ENCODE measurements around the gene NDUFC2. TPM values are rescaled to one million over a fixed set of nuclear protein-coding genes. Genes with fewer than 3 reads are reported as not detected.

Gene NDUFC2
- total and polyA plus RNA-seq, 8 donors = 53.6 to 336 (median 119) TPM; not detected in 1

- Histone ChIP-seq H3K27me3 (no peaks in the 10 kb centered on the region), H3K4me3 (peak overlapping the region in 1 of 4 donors; percentile 2), H3K36me3 (peaks cover 6 to 23% (median 19%) of the 10 kb centered on the region in 4 donors), H3K27ac (peak overlapping the region in 3 of 5 donors; percentile 29 to 87 (median 39)), H3K9me3 (no peaks in the 10 kb centered on the region), H3K4me1 (peaks cover 0 to 32% (median 19%) of the 10 kb centered on the region in 4 donors)
- intact Hi-C loops (cut with DNase I; ENCODE audit: low total_unique reads) = no loop called here
- no peak for DNase-seq
- TF ChIP-seq POLR2AphosphoS5 (IDR thresholded peaks at IDR 0.05) = no peak
- TF ChIP-seq EP300 (IDR thresholded peaks at IDR 0.05) = no peak
- TF ChIP-seq POLR2A (IDR thresholded peaks at IDR 0.05) = no peak
- TF ChIP-seq, protein P1, sequence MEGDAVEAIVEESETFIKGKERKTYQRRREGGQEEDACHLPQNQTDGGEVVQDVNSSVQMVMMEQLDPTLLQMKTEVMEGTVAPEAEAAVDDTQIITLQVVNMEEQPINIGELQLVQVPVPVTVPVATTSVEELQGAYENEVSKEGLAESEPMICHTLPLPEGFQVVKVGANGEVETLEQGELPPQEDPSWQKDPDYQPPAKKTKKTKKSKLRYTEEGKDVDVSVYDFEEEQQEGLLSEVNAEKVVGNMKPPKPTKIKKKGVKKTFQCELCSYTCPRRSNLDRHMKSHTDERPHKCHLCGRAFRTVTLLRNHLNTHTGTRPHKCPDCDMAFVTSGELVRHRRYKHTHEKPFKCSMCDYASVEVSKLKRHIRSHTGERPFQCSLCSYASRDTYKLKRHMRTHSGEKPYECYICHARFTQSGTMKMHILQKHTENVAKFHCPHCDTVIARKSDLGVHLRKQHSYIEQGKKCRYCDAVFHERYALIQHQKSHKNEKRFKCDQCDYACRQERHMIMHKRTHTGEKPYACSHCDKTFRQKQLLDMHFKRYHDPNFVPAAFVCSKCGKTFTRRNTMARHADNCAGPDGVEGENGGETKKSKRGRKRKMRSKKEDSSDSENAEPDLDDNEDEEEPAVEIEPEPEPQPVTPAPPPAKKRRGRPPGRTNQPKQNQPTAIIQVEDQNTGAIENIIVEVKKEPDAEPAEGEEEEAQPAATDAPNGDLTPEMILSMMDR (IDR thresholded peaks at IDR 0.05) = no peak
- 25 to 35% (median 33%) methylated on average over 3 of the region's 3 CpGs for WGBS, 5 donors
Measured at GRCh38 chr11:78020246-78020645, 59.4 kb downstream of the NDUFC2 start.

- Histone ChIP-seq H3K36me3 (peaks cover 6 to 24% (median 21%) of the 10 kb centered on the region in 4 donors), H3K9me3 (no peaks in the 10 kb centered on the region), H3K4me1 (peaks cover 0 to 32% (median 19%) of the 10 kb centered on the region in 4 donors), H3K4me3 (peak overlapping the region in 1 of 4 donors; percentile 2), H3K27ac (peak overlapping the region in 3 of 5 donors; percentile 29 to 87 (median 39)), H3K27me3 (no peaks in the 10 kb centered on the region)
- WGBS, 5 donors = 37 to 64% (median 45%) methylated on average over 4 of the region's 4 CpGs
- TF ChIP-seq POLR2A (IDR thresholded peaks at IDR 0.05) = no peak
- TF ChIP-seq, protein P1 (IDR thresholded peaks at IDR 0.05) = no peak
- peak in 2 of 3 donors; percentile 11 to 26 for TF ChIP-seq POLR2AphosphoS5 (IDR thresholded peaks at IDR 0.05)
- no peak for TF ChIP-seq EP300 (IDR thresholded peaks at IDR 0.05)
- DNase-seq = no peak
- intact Hi-C loops (cut with DNase I; ENCODE audit: low total_unique reads) = no loop called here
Measured at GRCh38 chr11:78019808-78020207, 59.9 kb downstream of the NDUFC2 start.

Other genes starting within 250 kb of the NDUFC2 start
- 10 to 100 TPM; 10.7 to 92.8 (median 30.0) TPM for gene INTS4, start 85.2 kb downstream of the NDUFC2 start, total RNA-seq
- gene INTS4, start 85.2 kb downstream of the NDUFC2 start, polyA plus RNA-seq = 10 to 100 TPM; 12.4 to 16.9 (median 13.3) TPM
- gene KCTD14, start 56.6 kb downstream of the NDUFC2 start, total RNA-seq = 10 to 100 TPM in 4 of 5 donors, 1 to 10 TPM in 1; 2.3 to 62.0 (median 14.7) TPM
- gene KCTD14, start 56.6 kb downstream of the NDUFC2 start, polyA plus RNA-seq = 10 to 100 TPM in 2 of 3 donors, 1 to 10 TPM in 1; 8.9 to 27.2 (median 13.3) TPM
- under 1 TPM in 1 of 5 donors, not detected in 4; 0.55 TPM for gene THRSP, start 16.0 kb downstream of the NDUFC2 start, total RNA-seq
- 1 to 10 TPM in 1 of 3 donors, under 1 TPM in 1, not detected in 1; 0.33 to 1.4 TPM for gene THRSP, start 16.0 kb downstream of the NDUFC2 start, polyA plus RNA-seq
- 10 to 100 TPM in 4 of 5 donors, 1 to 10 TPM in 1; 3.8 to 58.2 (median 19.6) TPM for gene ALG8, start 59.8 kb upstream of the NDUFC2 start, total RNA-seq
- 10 to 100 TPM; 10.5 to 33.6 (median 29.4) TPM for gene ALG8, start 59.8 kb upstream of the NDUFC2 start, polyA plus RNA-seq
- gene KCTD21, start 108.8 kb upstream of the NDUFC2 start, total RNA-seq = 10 to 100 TPM in 1 of 5 donors, 1 to 10 TPM in 3, not detected in 1; 2.9 to 62.4 (median 4.3) TPM
- 1 to 10 TPM; 2.9 to 4.7 (median 3.7) TPM for gene KCTD21, start 108.8 kb upstream of the NDUFC2 start, polyA plus RNA-seq
- gene USP35, start 109.1 kb upstream of the NDUFC2 start, total RNA-seq = 10 to 100 TPM in 3 of 5 donors, 1 to 10 TPM in 2; 3.3 to 68.4 (median 10.7) TPM
- 1 to 10 TPM in 2 of 3 donors, under 1 TPM in 1; 0.61 to 3.4 (median 2.8) TPM for gene USP35, start 109.1 kb upstream of the NDUFC2 start, polyA plus RNA-seq

All from stomach (tissue), 9 donors.